Measurements from ENCODE around the gene THAP6.
"Not testable (repeated sequence)": the region's sequence is repeated elsewhere in the genome, so short reads cannot be mapped to it uniquely, and the experiment has no call there.

THAP6 gene

DNA sequence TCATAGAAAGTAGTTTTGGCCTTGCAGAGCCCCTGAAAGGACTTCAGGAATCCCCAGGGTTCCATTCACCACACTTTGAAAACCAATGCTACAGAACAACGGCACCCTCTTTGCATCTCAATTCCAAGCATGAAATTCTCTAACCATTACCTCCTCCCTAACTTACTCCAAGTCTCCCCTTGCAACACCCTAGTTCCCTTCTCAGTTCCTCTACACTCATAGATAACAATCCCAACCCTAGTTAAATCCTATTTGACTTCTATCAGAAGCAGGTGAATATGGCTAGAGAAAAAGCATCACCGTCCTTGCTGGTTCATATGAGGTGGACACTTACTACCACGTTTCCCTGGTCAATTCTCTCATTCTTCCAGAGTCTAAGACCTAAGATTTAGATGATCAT is 2.4 kb upstream of the THAP6 start:
- H3K9me3 ChIP-seq (ENCODE audit: control insufficient read depth, insufficient read depth, low read length) = 0 out of 2 replicates have a peak, but pooled peaks cover 5% of the 10 kb centered on the region
- peak overlapping the region; percentile 5; the same call in 1 of the 2 replicates for H3K9ac ChIP-seq (ENCODE audit: low read depth, low read length)
- no peaks in the 10 kb centered on the region for H3K36me3 ChIP-seq (ENCODE audit: insufficient read depth, low read length)
- H3K4me1 ChIP-seq (ENCODE audit: insufficient read depth, low read length) = peaks cover 15% of the 10 kb centered on the region

GRCh38 chr4:75512386-75513211 is 1.7 kb upstream of the THAP6 start:
- no peaks in the 10 kb centered on the region; the same call in 1 of the 2 replicates for H3K36me3 ChIP-seq (ENCODE audit: insufficient read depth, low read length)
- H3K4me1 ChIP-seq (ENCODE audit: insufficient read depth, low read length) = peaks cover 15% of the 10 kb centered on the region
- 0 out of 2 replicates have a peak, but pooled peaks cover 5% of the 10 kb centered on the region for H3K9me3 ChIP-seq (ENCODE audit: control insufficient read depth, insufficient read depth, low read length)
- peak overlapping the region; percentile 86 for H3K9ac ChIP-seq (ENCODE audit: low read depth, low read length)

DNA sequence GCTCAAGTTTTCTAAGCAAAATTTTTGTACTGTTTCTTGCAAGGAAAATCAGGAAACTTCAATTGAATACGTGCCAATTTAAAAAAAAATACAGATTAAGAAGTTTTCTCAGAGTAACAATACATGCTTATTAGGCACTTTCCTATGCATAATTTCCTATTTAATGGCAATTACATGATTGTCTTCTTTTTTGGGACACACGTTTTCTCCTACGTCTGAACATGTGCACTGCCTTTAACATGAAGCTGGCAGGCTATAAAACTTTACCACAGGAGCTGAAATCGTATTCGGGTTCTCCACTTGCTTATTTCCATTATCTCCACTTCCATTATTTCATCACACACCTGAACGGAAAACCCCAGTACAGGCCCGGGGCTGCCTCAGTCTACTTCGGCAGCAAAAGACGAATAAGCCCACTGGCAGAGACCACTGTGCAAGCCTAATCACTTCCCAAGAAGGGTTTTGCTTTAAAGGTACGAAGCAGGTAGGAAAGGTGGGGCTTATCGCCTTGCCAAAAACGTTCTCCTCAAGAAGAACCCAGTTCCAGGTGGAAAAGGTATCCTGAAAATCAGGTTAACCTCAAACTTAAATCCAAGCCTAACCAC is 645 bp upstream of the THAP6 start:
- H3K4me1 ChIP-seq (ENCODE audit: insufficient read depth, low read length) = peaks cover 15% of the 10 kb centered on the region
- 0 out of 2 replicates have a peak, but pooled peaks cover 5% of the 10 kb centered on the region for H3K9me3 ChIP-seq (ENCODE audit: control insufficient read depth, insufficient read depth, low read length)
- H3K9ac ChIP-seq (ENCODE audit: low read depth, low read length) = peak overlapping the region; percentile 86
- no peaks in the 10 kb centered on the region; the same call in 1 of the 2 replicates for H3K36me3 ChIP-seq (ENCODE audit: insufficient read depth, low read length)

DNA sequence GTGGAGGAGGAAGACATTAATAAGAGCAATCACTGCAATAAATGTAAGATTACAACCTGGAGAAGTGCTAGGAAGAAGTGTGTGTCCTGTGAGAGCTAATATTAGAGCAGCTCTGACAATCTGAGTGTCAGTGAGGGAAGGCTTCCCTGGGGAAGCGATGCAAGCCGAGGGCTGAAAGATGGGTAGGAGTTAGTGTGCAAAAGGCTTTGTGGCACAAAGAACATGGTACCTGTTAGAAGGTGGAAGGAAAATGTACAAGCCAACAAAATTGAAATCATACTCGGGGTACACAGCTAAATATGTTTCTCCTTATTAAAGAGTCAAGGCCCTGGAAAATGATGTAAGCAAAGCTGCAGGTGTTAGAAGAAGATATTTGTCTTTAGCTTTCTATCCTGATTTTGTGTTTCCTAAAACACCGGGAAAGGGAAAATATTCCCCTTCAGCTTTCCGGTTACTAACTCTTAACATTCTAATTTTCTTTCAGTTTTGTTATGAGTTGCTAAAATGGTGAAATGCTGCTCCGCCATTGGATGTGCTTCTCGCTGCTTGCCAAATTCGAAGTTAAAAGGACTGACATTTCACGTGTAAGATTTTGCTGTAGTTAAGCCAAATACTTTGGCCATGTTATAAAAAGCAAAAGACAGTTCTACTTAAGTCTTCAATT is 808 bp downstream of the THAP6 start:
- H3K9ac ChIP-seq (ENCODE audit: low read depth, low read length) = peak overlapping the region; percentile 86
- peaks cover 15% of the 10 kb centered on the region for H3K4me1 ChIP-seq (ENCODE audit: insufficient read depth, low read length)
- no peaks in the 10 kb centered on the region for H3K9me3 ChIP-seq (ENCODE audit: control insufficient read depth, insufficient read depth, low read length)
- H3K36me3 ChIP-seq (ENCODE audit: insufficient read depth, low read length) = no peaks in the 10 kb centered on the region; the same call in 1 of the 2 replicates

- peaks cover 15% of the 10 kb centered on the region for H3K4me1 ChIP-seq (ENCODE audit: insufficient read depth, low read length)
- H3K36me3 ChIP-seq (ENCODE audit: insufficient read depth, low read length) = no peaks in the 10 kb centered on the region; the same call in 1 of the 2 replicates
- no peaks in the 10 kb centered on the region for H3K9me3 ChIP-seq (ENCODE audit: control insufficient read depth, insufficient read depth, low read length)
- no peak overlapping the region for H3K9ac ChIP-seq (ENCODE audit: low read depth, low read length)
These were observed 1.9 kb downstream of the THAP6 start for GRCh38 chr4:75516144-75516543.

GRCh38 chr4:75519452-75519851 is 5.2 kb downstream of the THAP6 start:
- H3K4me1 ChIP-seq (ENCODE audit: insufficient read depth, low read length); H3K36me3 ChIP-seq (ENCODE audit: insufficient read depth, low read length); H3K9ac ChIP-seq (ENCODE audit: low read depth, low read length); H3K9me3 ChIP-seq (ENCODE audit: control insufficient read depth, insufficient read depth, low read length): not testable (repeated sequence)

GRCh38 chr4:75525086-75525485 is 10.8 kb downstream of the THAP6 start:
- Histone ChIP-seq H3K9ac (ENCODE audit: low read depth, low read length) (no peak overlapping the region), H3K4me1 (ENCODE audit: insufficient read depth, low read length) (no peaks in the 10 kb centered on the region), H3K36me3 (ENCODE audit: insufficient read depth, low read length) (peaks cover 11% of the 10 kb centered on the region; the same call in 1 of the 2 replicates), H3K9me3 (ENCODE audit: control insufficient read depth, insufficient read depth, low read length) (no peaks in the 10 kb centered on the region)

- Histone ChIP-seq H3K4me1 (ENCODE audit: insufficient read depth, low read length) (no peaks in the 10 kb centered on the region), H3K36me3 (ENCODE audit: insufficient read depth, low read length) (peaks cover 14% of the 10 kb centered on the region; the same call in 1 of the 2 replicates), H3K9me3 (ENCODE audit: control insufficient read depth, insufficient read depth, low read length) (no peaks in the 10 kb centered on the region), H3K9ac (ENCODE audit: low read depth, low read length) (no peak overlapping the region)
These were observed 11.6 kb downstream of the THAP6 start for GRCh38 chr4:75525910-75526309.

- Histone ChIP-seq H3K4me1 (ENCODE audit: insufficient read depth, low read length) (no peaks in the 10 kb centered on the region), H3K36me3 (ENCODE audit: insufficient read depth, low read length) (peaks cover 19% of the 10 kb centered on the region), H3K9me3 (ENCODE audit: control insufficient read depth, insufficient read depth, low read length) (peaks cover 9% of the 10 kb centered on the region; the same call in 1 of the 2 replicates), H3K9ac (ENCODE audit: low read depth, low read length) (no peak overlapping the region)
These were observed 13.2 kb downstream of the THAP6 start for GRCh38 chr4:75527482-75527881.

GRCh38 chr4:75530556-75531322 is 16.5 kb downstream of the THAP6 start:
- peaks cover 15% of the 10 kb centered on the region for H3K9me3 ChIP-seq (ENCODE audit: control insufficient read depth, insufficient read depth, low read length)
- no peaks in the 10 kb centered on the region for H3K4me1 ChIP-seq (ENCODE audit: insufficient read depth, low read length)
- H3K9ac ChIP-seq (ENCODE audit: low read depth, low read length) = no peak overlapping the region
- peaks cover 19% of the 10 kb centered on the region for H3K36me3 ChIP-seq (ENCODE audit: insufficient read depth, low read length)

DNA sequence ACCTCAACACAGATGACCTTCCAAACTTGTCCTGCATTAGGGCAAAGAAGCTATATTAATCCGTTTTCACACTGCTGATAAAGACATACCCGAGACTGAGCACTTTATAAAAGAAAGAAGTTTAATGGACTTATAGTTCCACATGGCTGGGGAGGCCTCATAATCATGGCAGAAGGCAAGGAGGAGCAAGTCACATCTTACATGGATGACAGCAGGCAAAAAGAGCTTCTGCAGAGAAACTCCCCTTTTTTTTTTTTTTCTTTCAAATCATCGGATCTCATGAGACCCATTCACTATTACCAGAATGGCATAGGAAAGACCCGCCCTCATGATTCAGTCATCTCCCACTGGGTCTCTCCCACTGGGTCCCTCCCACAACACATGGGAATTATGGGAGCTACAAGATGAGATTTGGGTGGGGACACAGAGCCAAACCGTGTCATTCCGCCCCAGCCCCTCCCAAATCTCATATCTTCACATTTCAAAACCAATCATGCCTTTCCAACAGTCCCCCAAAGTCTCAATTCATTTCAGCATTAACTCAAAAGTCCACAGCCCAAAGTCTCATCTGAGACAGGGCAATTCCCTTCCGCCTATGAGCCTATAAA is 17.4 kb downstream of the THAP6 start:
- H3K9ac ChIP-seq (ENCODE audit: low read depth, low read length); H3K4me1 ChIP-seq (ENCODE audit: insufficient read depth, low read length): not testable (repeated sequence)
- Histone ChIP-seq H3K36me3 (ENCODE audit: insufficient read depth, low read length) (peaks cover 15% of the 10 kb centered on the region), H3K9me3 (ENCODE audit: control insufficient read depth, insufficient read depth, low read length) (peaks cover 15% of the 10 kb centered on the region)

DNA sequence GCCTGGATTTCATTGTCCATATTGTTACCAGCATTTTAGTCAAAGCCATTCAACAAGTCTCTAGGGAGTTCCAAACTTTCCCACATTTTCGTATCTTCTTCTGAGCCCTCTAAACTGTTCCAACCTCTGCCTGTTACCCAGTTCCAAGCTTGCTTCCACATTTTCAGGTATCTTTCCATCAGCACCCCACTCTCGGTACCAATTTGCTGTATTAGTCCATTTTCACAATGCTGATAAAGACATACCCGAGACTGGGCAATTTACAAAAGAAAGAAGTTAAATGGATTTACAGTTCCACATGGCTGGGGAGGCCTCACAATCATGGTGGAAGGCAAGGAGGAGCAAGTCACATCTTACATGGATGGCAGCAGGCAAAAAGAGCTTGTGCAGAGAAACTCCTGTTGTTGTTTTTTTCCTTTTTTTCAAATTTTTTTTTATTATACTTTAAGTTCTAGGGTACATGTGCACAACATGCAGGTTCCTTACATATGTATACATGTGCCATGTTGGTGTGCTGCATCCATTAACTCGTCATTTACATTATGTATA is 19.1 kb downstream of the THAP6 start:
- Histone ChIP-seq H3K9me3 (ENCODE audit: control insufficient read depth, insufficient read depth, low read length) (peaks cover 15% of the 10 kb centered on the region), H3K36me3 (ENCODE audit: insufficient read depth, low read length) (peaks cover 11% of the 10 kb centered on the region)
- not testable (repeated sequence) for H3K9ac ChIP-seq (ENCODE audit: low read depth, low read length); H3K4me1 ChIP-seq (ENCODE audit: insufficient read depth, low read length)

DNA sequence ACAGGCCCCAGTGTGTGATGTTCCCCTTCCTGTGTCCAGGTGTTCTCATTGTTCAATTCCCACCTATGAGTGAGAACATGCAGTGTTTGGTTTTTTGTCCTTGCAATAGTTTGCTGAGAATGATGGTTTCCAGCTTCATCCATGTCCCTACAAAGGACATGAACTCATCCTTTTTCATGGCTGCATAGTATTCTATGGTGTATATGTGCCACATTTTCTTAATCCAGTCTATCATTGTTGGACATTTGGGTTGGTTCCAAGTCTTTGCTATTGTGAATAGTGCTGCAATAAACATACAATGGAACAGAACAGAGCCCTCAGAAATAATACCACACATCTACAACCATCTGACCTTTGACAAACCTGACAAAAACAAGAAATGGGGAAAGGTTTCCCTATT is 19.7 kb downstream of the THAP6 start:
- peaks cover 11% of the 10 kb centered on the region for H3K36me3 ChIP-seq (ENCODE audit: insufficient read depth, low read length)
- not testable (repeated sequence) for H3K4me1 ChIP-seq (ENCODE audit: insufficient read depth, low read length); H3K9ac ChIP-seq (ENCODE audit: low read depth, low read length)
- peaks cover 15% of the 10 kb centered on the region for H3K9me3 ChIP-seq (ENCODE audit: control insufficient read depth, insufficient read depth, low read length)

Measured in ES-I3 (cell line).